ENCODE measurements around the gene PLOD2. TPM values are rescaled to one million over a fixed set of nuclear protein-coding genes. Genes with fewer than 3 reads are reported as not detected.
A peak's percentile ranks its signal among the peaks of the same experiment; 100 is the strongest.

Gene PLOD2
- total RNA-seq, 1 donor: 393 TPM

- no peak for TF ChIP-seq CTCF (IDR thresholded peaks at IDR 0.05; ENCODE audit: insufficient read depth, low read depth, low read length)
- no peak for DNase-seq (ENCODE audit: low read depth)
These were observed 8.9 kb upstream of the PLOD2 start for GRCh38 chr3:146169891-146170290.

GRCh38 chr3:146166826-146167225, 5.8 kb upstream of the PLOD2 start:
- DNase-seq (ENCODE audit: low read depth): no peak
- no peak for TF ChIP-seq CTCF (IDR thresholded peaks at IDR 0.05; ENCODE audit: insufficient read depth, low read depth, low read length)
- H3K4me3 ChIP-seq (ENCODE audit: low read depth, low read length): no peak overlapping the region

More at GRCh38 chr3:146169891-146170290, 8.9 kb upstream of the PLOD2 start:
- no peak overlapping the region for H3K4me3 ChIP-seq (ENCODE audit: low read depth, low read length)

- TF ChIP-seq CTCF (IDR thresholded peaks at IDR 0.05; ENCODE audit: insufficient read depth, low read depth, low read length): no peak
- DNase-seq (ENCODE audit: low read depth): peak; percentile 85
- no peak overlapping the region for H3K4me3 ChIP-seq (ENCODE audit: low read depth, low read length)
These were observed 5.4 kb upstream of the PLOD2 start for GRCh38 chr3:146166415-146166821.

GRCh38 chr3:146165877-146166276, 4.9 kb upstream of the PLOD2 start:
- no peak overlapping the region for H3K4me3 ChIP-seq (ENCODE audit: low read depth, low read length)
- TF ChIP-seq CTCF (IDR thresholded peaks at IDR 0.05; ENCODE audit: insufficient read depth, low read depth, low read length): no peak
- no peak for DNase-seq (ENCODE audit: low read depth)

- no peak overlapping the region for H3K4me3 ChIP-seq (ENCODE audit: low read depth, low read length)
- no peak for TF ChIP-seq CTCF (IDR thresholded peaks at IDR 0.05; ENCODE audit: insufficient read depth, low read depth, low read length)
- peak; percentile 62 for DNase-seq (ENCODE audit: low read depth)
These were observed 4.2 kb upstream of the PLOD2 start for GRCh38 chr3:146164971-146165769.

- TF ChIP-seq CTCF (IDR thresholded peaks at IDR 0.05; ENCODE audit: insufficient read depth, low read depth, low read length): no peak
- H3K4me3 ChIP-seq (ENCODE audit: low read depth, low read length): no peak overlapping the region
- DNase-seq (ENCODE audit: low read depth): no peak
These were observed 3.5 kb upstream of the PLOD2 start for GRCh38 chr3:146164506-146164905.

- H3K4me3 ChIP-seq (ENCODE audit: low read depth, low read length): no peak overlapping the region
- no peak for TF ChIP-seq CTCF (IDR thresholded peaks at IDR 0.05; ENCODE audit: insufficient read depth, low read depth, low read length)
- DNase-seq (ENCODE audit: low read depth): no peak
These were observed 3.1 kb upstream of the PLOD2 start for GRCh38 chr3:146164071-146164470.
